ENCODE measurements around the gene ENSA.

- TF ChIP-seq SPI1 (IDR thresholded peaks at IDR 0.05; ENCODE audit: low read depth, low read length): peak; percentile 93
- peak; percentile 99 for TF ChIP-seq POLR2A (IDR thresholded peaks at IDR 0.05; ENCODE audit: low read depth, low read length)
- peak; percentile 99 for TF ChIP-seq POLR2AphosphoS5 (IDR thresholded peaks at IDR 0.05; ENCODE audit: low read depth, low read length)
Measured at GRCh38 chr1:150579110-150579944, 50.1 kb downstream of the ENSA start, which contains the start of gene MCL1.

All from GM12891 (cell line).